Ammon's horn (tissue), 1 donor: Measurements from ENCODE around the gene CASP3.
A peak's percentile ranks its signal among the peaks of the same experiment; 100 is the strongest.

Source experiments
- DNase-seq: peaks from one replicate; pipeline ENCODE4 v3.0.0-alpha.2; 2016; ENCODE audit warnings: low spot score

Gene CASP3

DNA sequence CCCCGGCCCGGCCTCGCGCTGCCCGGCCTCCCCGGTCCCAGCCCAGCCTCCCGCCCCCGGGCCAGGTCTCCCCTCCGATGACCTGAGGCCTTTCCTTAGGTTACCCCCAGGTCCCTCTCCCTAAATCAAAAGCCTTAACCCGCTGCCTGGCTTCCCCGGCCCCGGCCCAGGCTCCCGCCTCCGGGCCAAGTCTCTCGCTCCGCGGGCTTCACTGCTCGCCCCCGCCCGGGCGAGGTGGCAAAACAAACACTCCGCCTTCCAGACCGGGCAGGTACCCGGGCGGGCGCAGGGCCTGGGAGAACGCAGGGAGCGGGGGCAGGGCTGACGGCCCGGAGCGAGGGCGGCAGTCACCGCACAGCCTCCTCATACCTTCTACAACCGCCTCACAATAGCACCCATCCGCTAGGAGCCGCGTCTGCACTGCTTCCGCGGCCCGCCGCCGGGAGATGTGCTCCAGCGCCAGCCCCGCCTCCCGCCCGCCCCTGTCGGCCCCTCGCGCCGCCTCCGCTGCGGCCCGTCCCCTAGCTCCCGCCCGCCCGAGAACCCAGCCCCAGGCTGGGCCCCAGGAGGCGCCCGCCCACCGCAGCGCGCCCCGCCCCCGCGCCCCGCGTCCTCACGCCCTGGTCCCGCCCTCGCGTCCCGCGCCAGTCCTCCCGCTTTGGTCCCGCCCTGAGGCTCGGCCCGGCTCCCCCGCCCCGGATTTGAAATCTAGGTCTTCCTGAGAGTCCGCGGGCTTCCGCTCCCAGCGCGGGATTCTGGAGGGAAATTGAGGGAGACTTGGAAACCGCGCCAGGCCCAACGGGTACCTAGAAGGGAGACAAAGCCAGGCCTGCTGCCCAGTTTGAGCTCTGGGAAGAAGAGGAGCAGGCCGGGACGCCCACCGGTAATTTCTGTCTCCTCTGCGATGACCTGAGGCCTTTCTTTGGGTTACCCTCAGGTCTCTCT, at the start of gene CASP3, which contains the start of gene PRIMPOL:
Gene CASP3, minus strand, starts transcription at position 422 of the 945 bp plus-strand sequence. CDS start 10,994 bp downstream, outside the sequence.
Gene PRIMPOL, plus strand, starts transcription at position 713 of the 945 bp plus-strand sequence. CDS start 7,403 bp downstream, outside the sequence.
- peak; percentile 98 for DNase-seq

DNA sequence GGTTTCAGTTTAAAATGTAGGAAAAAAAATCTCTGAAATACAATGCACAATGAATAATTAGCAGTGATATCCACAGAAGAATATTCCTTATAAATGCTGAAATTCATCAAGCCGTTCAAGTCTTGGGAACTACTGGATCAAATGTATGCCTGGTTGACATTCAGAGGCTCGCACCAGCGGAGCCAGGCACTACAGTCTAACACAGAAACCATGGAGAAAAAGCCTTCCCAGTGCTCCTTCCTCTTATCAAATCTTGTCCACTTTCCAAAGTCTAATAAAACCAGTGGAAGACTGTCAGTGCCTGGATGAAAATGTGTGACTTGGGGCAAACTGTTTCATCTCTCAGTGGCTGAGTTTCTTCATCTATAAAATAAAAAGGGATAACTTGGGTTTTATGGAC, 48.7 kb upstream of the CASP3 start:
- no peak for DNase-seq

DNA sequence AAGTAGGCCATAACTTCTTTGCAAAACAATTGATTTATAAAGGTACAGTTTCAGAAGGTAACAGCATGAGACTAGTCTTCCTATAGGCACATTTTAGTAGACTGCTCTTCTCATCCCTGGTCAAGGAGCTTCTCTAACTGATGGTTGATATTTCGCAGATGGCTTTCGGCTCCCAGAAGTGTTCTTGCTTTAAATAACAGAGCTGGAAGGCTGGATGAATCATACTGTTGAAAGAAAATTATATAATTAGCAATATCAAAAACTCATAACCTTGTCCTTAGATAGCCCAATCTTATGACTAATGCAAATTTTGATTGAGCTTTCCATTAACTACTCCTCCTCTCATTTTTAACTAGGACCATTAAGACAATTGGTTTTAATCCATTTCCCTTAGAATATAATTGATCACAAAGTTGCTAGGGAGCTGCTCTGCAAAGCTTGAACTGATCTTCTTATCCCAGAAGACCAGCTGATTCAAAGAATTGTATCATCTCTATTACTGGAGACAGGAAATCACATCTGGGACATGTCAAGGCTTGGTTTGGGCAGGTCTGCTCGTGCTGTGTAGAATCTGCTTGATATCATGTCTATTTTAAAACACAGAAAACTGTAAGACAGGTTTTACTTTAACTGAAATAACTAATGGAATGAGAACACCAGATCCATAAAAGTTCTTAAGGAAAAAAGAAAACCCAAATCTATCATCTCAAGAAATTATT, 46.1 kb upstream of the CASP3 start:
- peak; percentile 21 for DNase-seq

DNA sequence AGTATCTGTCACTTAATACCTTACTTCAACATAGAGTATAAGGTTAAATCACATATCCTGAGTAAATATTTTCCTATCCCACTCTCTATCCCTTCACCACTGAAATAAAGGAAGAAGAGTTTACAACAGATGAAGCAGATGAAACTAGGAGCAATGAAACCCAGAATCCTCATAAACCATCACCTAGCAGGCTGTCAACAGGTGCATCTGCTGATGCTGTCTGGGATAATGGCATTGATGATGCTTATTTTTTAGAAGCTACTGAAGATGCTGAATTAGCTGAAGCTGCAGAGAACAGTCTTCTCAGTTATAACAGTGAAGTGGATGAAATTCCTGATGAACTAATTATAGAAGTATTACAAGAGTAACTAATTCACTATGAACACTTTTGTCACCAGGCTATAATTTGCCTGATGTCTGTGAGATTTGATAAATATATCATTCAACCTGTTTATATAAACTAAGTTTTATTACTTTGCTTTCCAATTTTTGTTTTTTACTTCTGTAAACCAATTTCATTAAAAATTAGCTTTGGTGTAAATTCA, 45.2 kb upstream of the CASP3 start:
- no peak for DNase-seq

DNA sequence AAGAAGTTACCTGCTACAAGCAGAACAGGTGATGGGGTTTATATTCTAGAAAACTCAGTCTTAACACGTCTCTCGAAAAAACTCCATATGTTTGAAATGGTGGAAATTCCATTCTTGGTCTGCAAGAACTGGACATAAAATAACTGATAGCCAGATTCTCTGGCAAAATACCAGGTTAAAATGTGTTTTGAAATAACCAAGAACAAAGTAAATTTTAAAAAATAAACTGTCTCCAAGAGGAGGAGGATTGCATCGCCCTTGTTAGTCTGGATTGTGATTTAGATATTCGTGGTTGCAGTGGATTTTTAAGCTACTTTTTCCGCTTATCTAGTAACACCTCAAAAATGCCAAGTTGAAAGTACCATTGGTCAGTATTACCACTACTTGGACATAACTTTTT, 43.8 kb upstream of the CASP3 start:
- DNase-seq = no peak

DNA sequence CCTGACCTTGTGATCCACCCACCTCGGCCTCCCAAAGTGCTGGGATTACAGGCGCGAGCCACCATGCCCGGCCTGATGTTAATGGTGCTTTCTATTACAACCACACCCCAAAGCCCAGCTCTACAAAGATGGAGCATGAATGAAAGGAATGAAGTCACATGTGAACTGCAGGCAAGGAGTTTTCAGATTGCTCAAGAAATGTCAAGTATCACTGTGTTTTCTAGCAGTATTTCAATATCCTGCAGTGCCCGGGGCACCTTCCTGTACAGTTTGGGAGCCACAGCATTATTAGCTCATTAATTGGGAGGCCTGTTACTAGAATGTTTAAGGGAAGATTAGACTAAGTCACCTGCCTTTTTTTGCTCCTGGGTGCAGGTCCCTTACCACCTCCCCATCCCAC, 40.4 kb upstream of the CASP3 start:
- no peak for DNase-seq

DNA sequence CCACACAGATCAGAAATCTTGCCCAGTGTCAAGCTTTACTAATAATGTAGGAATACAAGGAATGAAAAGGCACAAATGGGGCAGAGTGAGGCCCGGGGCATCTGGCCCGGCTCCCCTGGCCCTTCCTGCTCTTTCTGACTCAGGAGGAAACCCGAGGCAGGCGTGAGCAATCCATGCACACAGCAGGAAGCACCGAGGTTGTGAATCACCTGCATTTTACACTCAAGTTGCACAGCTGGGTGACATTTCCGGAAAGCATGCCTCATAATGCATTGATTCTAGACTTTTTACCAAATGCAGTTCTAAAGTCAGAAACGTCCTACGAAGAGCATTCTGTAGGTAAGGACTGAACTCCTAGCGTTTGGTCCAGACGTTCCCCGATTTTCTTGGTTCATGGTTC, 39.2 kb upstream of the CASP3 start:
- DNase-seq = no peak

DNA sequence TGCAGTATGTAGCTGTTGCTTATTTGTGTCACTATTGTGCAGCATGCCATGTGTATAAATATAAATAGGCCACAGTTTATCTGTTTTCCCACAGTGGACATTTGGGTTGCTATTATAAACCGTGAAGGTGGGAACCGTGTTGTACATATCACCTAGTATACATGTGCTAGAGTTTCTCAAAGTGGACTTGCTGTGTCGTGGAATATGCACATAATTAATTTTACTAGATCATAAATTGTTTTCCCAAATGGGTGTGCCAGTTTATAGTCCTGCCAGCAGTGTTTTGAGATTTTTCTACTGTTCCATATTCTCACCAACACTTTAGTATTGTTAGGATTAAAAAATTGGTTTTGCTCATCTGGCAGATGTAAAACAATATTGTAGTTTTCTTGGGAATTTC, 38.8 kb upstream of the CASP3 start:
- DNase-seq = no peak

DNA sequence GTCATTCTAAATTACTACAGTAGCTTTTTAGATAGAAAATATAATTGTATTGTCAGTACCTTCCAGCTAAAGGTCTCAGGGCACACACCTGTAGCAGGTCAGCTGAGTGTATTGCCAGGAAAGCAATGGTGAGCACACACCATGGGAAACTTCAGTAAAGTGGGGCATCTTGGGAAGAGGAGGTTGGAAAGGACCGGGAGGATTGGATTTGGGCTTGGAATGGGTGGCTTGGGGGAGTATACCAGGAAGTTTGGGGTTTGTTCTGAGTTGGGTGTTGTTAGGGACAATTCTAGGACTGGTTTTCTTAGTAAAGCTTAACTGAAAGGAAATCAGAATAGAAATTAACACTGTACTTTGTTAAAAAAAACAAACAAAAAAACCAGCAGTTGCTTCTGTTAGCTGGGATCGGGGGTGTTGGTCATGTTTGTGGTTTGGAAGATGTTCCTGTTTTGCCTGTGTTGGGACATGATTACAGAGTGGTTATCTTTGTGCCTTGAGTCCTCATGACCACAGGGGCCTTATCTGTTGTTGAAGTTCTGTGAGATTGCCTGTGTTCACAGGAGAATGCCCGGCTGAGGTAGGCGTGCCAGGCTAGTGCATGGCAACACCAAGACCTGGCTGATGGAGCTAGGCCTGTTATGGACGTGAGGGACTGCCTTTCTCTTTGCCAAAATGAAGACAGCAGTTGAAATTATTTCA, 35.4 kb upstream of the CASP3 start:
- no peak for DNase-seq

DNA sequence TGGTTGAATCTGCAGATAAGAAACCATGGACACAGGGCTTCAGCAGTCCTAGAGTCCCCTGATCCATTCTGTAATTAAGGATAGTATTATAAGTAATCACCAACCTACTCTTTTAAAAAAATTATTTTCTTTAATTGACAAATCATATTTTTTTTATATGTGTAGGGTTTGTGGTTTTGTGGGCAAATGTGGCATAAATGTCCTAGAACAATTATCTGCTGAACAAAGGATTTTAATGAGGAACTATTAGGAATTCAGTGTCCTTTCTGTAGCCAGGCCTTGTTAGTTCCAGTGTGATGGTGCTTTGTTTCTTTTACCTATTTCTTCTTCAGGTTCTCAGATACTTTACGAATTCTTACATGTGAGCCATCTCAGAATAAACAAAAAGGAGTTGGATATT, 32.7 kb upstream of the CASP3 start:
- DNase-seq = no peak

DNA sequence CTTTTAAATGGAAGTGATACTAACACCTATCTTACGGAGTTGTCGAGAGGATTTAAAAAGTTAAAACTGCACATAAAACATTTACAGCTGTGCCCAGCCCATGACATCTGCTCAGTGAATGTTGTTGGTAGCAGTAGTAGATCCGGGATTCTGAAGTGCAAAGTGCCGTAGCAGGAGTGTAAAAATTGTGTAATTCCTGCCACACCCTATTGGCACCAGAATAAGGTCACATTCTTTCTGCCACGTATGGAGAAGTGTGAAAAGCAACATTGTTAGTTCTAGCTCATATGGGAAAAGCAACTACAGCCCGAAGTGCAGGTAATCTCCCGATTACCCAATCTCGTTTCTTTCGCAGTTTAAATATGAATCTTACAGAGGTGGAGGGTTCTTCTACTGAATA, 31.5 kb upstream of the CASP3 start:
- DNase-seq = no peak

DNA sequence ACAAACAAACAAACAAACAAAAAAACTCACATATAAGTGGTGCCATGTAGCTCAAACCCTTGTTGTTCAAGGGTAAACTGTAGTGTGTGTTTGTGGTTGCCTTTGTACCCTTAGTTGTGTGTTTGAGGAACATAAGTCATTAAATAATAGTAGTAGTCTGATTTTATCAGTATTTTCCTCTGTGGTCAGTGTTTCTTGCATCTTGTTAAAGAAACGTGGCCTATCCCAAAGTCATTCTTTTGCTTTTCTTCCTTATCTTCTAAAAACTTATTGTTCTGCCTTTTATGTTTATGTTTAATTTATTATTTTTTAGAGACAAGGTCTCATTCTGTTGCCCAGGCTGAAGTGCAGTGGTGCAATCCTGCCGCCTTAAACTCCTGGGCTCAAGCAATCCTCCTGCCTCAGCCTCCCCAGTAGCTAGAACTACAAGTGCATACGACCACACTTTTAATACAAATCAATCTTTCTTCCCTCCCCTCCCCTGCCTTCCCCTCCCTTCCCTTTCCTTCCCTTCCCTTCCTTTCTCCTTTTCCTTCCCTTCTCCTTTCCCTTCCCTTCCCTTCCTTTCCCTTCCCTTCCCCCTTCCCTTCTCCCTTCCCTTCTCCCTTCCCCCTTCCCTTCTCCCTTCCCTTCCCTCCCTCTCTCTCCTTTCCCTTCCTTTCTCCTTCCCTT, 26.7 kb upstream of the CASP3 start:
- DNase-seq = no peak

DNA sequence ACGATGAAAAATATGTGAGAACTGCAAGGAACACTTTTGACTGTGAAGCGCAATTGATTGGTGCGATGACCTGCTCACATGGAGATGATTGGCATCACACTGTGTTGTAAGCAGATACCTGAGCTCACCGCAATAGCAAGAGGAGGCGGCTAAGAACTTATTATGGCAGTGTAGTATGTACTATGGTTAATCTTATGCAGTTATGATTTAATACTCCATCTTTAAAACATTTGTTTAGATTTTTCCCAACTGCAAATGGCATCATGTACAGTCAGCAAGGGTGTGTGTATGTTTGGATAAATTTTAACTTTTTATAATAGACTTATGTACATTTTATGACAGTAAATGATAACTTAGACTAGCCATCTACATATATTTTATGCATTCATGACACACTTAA, 25.8 kb upstream of the CASP3 start:
- DNase-seq = no peak

DNA sequence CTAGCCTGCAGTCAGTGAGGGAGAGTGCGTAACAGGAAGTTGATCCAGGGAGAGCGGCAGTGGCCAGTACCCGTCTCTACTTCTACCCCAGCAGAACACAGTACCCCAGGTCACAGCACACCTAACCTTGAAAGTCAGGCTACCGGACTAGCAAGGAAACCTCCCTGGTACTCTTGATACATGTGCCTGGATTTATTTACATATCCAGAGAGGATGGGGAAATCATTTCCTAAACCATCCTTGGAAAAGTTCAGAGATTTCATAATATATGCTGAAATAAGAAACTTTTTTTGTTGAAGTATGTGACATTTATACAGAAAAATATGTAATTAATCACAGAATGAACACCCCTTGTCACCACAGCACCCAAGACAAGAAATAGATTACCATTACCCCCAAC, 24.8 kb upstream of the CASP3 start:
- no peak for DNase-seq

DNA sequence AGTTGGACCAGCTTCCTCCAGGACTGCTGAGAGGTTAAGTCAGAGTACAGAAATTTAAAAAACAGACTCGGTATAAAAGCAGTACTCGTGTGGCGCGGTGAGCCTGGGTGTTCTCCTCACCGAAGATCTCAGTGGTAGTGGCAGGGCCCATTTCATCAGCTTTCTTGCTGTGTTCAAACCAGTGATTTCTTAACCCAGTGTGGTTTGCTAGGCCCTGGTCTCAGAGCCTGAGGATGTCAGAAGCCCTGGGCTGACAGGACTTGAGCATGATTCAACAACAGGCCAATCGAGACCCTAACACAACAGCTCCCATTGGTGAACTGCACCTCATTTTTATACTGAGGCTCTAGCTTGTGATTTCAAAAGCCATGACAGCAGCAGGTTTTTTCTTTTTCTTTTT, 23.5 kb upstream of the CASP3 start:
- no peak for DNase-seq

DNA sequence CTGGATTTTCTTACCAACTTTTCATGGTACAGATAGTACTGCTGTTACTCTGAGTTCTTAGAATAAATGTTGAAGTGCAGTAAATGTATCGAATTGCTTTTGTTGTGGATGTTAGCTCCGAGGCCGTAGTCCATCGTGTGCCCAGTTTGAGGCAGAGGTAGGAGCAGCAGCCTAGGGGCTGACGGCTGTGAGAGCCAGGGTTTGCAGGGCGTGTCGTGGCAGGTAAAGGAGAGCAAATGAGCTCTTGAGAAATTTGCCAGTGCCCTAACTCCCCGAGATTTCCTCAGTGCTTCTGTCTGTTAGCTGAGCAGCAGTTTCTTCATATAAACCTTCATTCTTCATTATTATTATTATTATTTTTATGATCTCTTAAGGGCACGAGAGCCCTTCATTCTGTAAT, 21.9 kb upstream of the CASP3 start:
- no peak for DNase-seq

DNA sequence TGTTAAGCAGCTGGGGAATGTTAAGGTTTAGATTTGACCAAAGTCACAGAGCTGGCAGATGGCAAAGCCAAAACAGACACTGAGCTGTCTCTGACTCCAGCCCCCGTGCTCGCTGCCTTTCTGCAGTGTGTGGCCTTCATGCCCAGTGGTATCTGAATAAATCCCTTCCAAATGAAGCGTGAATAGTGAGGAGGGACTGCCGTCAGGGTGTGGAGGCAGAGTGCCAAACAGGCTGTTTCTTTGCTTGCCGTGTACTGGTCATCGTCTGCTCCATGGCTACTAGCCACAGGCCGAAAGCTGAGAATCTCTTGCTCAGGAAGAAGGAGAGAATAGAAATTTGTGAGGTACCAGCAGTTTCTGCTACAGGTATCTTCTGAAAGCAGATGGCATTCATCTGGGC, 20.0 kb upstream of the CASP3 start:
- DNase-seq = no peak

DNA sequence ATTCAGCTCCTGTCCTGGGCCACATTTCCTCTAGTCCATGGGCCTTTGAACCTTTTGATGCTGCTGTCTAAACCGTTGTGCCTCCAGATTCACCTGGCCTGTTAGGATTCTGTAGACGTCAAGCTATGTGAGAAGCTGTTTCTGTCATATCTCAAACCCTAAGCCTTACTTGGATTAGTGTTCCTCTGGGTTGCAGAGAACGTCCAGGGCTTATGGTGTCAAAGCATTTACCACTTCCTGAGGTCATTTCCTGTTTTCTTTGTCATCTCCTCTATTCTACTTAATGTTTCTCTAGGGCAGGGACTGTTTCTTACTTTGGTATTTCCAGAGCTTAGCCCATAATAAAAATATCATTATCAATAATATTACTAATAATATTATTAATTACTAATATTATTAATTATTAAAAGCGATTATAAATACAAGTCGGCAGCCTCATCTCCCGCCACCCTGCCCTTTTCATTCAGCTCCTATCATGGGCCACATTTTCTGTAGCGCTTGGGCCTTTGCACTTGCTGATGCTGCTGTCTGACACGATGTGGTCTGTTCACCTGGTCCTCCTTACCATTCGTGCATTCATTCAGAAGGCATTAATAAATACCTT, 19.4 kb upstream of the CASP3 start:
- no peak for DNase-seq

DNA sequence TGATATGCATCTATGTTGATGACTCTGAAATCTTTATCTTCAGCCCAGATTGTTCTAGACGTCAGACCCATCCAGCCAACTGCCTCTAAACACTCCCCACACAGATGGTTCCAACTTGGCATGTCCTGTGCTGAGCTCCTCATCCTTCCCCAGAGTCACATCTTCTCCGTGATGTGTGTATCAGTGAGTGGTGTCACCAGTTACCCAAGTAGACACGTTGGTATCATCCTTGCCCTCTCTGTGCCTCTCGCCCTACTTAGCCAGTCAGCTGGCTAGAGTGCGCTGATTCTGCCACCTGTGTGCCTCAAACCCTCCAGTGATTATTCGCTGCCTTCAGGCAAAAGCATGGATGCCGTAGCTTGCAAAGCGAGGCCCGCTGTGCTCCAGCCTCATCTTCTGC, 18.8 kb upstream of the CASP3 start:
- DNase-seq = no peak

DNA sequence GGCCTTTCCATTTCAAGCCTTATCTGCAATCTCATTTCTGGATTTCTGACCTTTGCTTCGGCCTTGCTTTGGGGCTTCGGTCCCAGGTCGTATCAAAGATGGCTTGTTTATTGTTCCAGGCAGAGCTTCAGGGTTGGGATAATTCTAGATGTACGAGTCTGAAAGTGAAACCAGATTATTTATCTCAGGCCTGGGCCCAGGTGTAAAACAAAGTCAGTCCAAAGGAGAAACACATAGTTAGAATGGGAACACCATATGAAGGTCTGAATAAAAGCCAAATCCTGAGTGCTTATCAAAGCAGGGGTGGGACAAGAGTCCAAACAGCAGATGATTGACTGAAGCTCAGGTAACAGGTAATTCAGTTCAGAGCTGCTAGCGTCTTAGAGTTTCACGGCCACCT, 17.4 kb upstream of the CASP3 start:
- DNase-seq = no peak
